DND-41 (cell line): Measurements from ENCODE around the gene RALGDS.

Source experiments
- EZH2 ChIP-seq: IDR thresholded peaks from 3 replicates; pipeline ENCODE4 v1.6.1; 2012; ENCODE audit warnings: borderline replicate concordance, low read depth, mild to moderate bottlenecking, moderate library complexity, low read length, inconsistent platforms; ENCODE audit not compliant: severe bottlenecking
- TF ChIP-seq, protein P1 (sequence below): IDR thresholded peaks from 2 replicates; pipeline ENCODE4 v1.5.1; 2012; ENCODE audit warnings: borderline replicate concordance, low read length, moderate library complexity, mild to moderate bottlenecking; ENCODE audit not compliant: poor library complexity, severe bottlenecking; ENCODE audit errors: extremely low read depth

DNA sequence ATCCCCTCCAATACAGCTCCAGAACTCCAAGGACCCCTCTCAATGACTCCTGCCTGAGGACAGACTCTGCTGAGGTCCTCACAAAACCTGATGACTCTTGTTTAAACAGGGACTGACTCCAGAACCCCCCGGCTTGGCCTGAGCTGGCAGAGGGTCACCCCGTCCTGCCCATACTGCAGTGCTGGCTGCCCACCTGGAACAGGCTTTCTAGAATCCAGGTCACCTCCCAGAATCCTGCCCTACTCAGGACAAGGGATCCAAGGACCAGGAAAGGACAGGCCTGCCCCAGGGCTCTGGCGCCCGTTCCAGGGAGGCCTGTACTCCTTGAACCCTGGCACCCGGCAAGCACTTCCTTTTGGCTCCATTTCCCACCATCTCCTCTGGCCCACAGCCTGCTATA, 22.2 kb downstream of the RALGDS start:
- TF ChIP-seq, protein P1, sequence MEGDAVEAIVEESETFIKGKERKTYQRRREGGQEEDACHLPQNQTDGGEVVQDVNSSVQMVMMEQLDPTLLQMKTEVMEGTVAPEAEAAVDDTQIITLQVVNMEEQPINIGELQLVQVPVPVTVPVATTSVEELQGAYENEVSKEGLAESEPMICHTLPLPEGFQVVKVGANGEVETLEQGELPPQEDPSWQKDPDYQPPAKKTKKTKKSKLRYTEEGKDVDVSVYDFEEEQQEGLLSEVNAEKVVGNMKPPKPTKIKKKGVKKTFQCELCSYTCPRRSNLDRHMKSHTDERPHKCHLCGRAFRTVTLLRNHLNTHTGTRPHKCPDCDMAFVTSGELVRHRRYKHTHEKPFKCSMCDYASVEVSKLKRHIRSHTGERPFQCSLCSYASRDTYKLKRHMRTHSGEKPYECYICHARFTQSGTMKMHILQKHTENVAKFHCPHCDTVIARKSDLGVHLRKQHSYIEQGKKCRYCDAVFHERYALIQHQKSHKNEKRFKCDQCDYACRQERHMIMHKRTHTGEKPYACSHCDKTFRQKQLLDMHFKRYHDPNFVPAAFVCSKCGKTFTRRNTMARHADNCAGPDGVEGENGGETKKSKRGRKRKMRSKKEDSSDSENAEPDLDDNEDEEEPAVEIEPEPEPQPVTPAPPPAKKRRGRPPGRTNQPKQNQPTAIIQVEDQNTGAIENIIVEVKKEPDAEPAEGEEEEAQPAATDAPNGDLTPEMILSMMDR, result no peak
- no peak for TF ChIP-seq EZH2
